IMR-90 (cell line): ENCODE data around the gene MARCHF9. TPM values are rescaled to one million over a fixed set of nuclear protein-coding genes. Genes with fewer than 3 reads are reported as not detected.
A peak's percentile ranks its signal among the peaks of the same experiment; 100 is the strongest.

ENCODE experiments used
- ATAC-seq: fragments of 200-7000 bp; cut with Tn5 transposase; 2 replicates; pipeline ENCODE4 v1.9.1; 2020; ENCODE audit warnings: low read depth, mild to moderate bottlenecking, moderate library complexity
- BruUV-seq: library from RNA; stranded (reverse); fragments of 400-500 nt; replicated peaks from 2 replicates; lab custom pipeline; 2021; lab: Mats Ljungman, UMichigan
- CTCF ChIA-PET: fragments of 300-600 bp; formaldehyde crosslinking; extraction: SDS; loops from one replicate; lab custom pipeline; 2021; ENCODE audit warnings: antibody characterized with exemption; lab: Yijun Ruan, JAX
- POLR2A ChIA-PET: fragments of 300-600 bp; sonication (Branson Sonifier 250); formaldehyde crosslinking; loops from one replicate; lab custom pipeline; 2022; ENCODE audit warnings: antibody characterized with exemption; ENCODE audit not compliant: unreplicated experiment; lab: Charles Lee
- DNase-seq: peaks from one replicate; pipeline ENCODE4 v3.0.0; 2013
- H2AFZ ChIP-seq: replicated peaks from 2 replicates; pipeline ENCODE3; 2013; ENCODE audit warnings: low read length, mild to moderate bottlenecking; ENCODE audit not compliant: poor library complexity
- H2AK5ac ChIP-seq: 2 replicates; pipeline ENCODE4 v1.6.1; 2013; ENCODE audit warnings: low read depth, low read length, inconsistent platforms
- H2AK9ac ChIP-seq: replicated peaks from 2 replicates; pipeline ENCODE3; 2013; ENCODE audit warnings: mild to moderate bottlenecking, low read depth, low read length, moderate library complexity; ENCODE audit not compliant: poor library complexity
- H2BK120ac ChIP-seq: 2 replicates; pipeline ENCODE4 v1.6.1; 2013; ENCODE audit warnings: low read depth, low read length, inconsistent platforms
- H2BK15ac ChIP-seq: 3 replicates; pipeline ENCODE4 v1.6.1; 2013; ENCODE audit warnings: low read depth, low read length, inconsistent platforms
- H2BK20ac ChIP-seq: 2 replicates; pipeline ENCODE4 v1.6.1; 2013; ENCODE audit warnings: low read depth, mild to moderate bottlenecking, inconsistent platforms, low read length, moderate library complexity
- H2BK5ac ChIP-seq: 2 replicates; pipeline ENCODE4 v1.6.1; 2013; ENCODE audit warnings: mild to moderate bottlenecking, low read depth, low read length, inconsistent platforms; ENCODE audit not compliant: poor library complexity, severe bottlenecking
- H3K14ac ChIP-seq: replicated peaks from 2 replicates; pipeline ENCODE4 v1.6.1; 2013; ENCODE audit warnings: low read depth, low read length, inconsistent platforms
- H3K18ac ChIP-seq: 2 replicates; pipeline ENCODE4 v1.6.1; 2013; ENCODE audit warnings: low read depth, low read length, control low read depth
- H3K23ac ChIP-seq: 2 replicates; pipeline ENCODE4 v1.6.1; 2013; ENCODE audit warnings: low read depth, low read length, inconsistent platforms
- H3K27ac ChIP-seq: 2 replicates; pipeline ENCODE4 v1.5.1; 2013; ENCODE audit warnings: mild to moderate bottlenecking, control low read depth, low read length; ENCODE audit not compliant: insufficient read depth
- H3K27me3 ChIP-seq: 2 replicates; pipeline ENCODE4 v1.6.1; 2013; ENCODE audit warnings: low read length; ENCODE audit not compliant: control insufficient read depth, insufficient read depth
- H3K36me3 ChIP-seq: 2 replicates; pipeline ENCODE4 v1.6.1; 2013; ENCODE audit warnings: low read length, mixed read lengths; ENCODE audit not compliant: control insufficient read depth, insufficient read depth
- H3K4ac ChIP-seq: 2 replicates; pipeline ENCODE4 v1.6.1; 2013; ENCODE audit warnings: low read depth, low read length, inconsistent platforms
- H3K4me1 ChIP-seq: 2 replicates; pipeline ENCODE4 v1.6.1; 2013; ENCODE audit warnings: low read length, mixed read lengths; ENCODE audit not compliant: control insufficient read depth, insufficient read depth
- H3K4me2 ChIP-seq: 2 replicates; pipeline ENCODE4 v1.6.1; 2013; ENCODE audit warnings: low read depth, mild to moderate bottlenecking, control low read depth, low read length, moderate library complexity
- H3K4me3 ChIP-seq: 2 replicates; pipeline ENCODE4 v1.5.1; 2013; ENCODE audit warnings: low read depth, mild to moderate bottlenecking, control low read depth, low read length, moderate library complexity; ENCODE audit not compliant: insufficient read depth
- H3K56ac ChIP-seq: 2 replicates; pipeline ENCODE4 v1.6.1; 2013; ENCODE audit warnings: low read length, inconsistent platforms; ENCODE audit not compliant: insufficient read depth; ENCODE audit errors: extremely low read depth
- H3K79me1 ChIP-seq, 2 experiments: 2 replicates each; pipeline ENCODE4 v1.6.1; 2013; ENCODE audit warnings: low read length in 2 of 2, inconsistent platforms in 1 of 2, low read depth in 1 of 2
- H3K9ac ChIP-seq: 2 replicates; pipeline ENCODE4 v1.6.1; 2013; ENCODE audit warnings: low read depth, low read length, control low read depth
- H3K9me1 ChIP-seq: 2 replicates; pipeline ENCODE4 v1.6.1; 2013; ENCODE audit warnings: low read length, inconsistent platforms; ENCODE audit not compliant: insufficient read depth
- H3K9me3 ChIP-seq: 2 replicates; pipeline ENCODE4 v1.6.1; 2013; ENCODE audit warnings: low read length; ENCODE audit not compliant: control insufficient read depth, insufficient read depth
- H4K20me1 ChIP-seq: 2 replicates; pipeline ENCODE4 v1.6.1; 2013; ENCODE audit warnings: low read length, inconsistent platforms; ENCODE audit not compliant: insufficient read depth
- H4K5ac ChIP-seq: 2 replicates; pipeline ENCODE4 v1.6.1; 2013; ENCODE audit warnings: mild to moderate bottlenecking, low read depth, low read length, control low read depth
- H4K8ac ChIP-seq, 2 experiments: 2 replicates each; pipeline ENCODE4 v1.6.1; 2013; ENCODE audit warnings: low read depth in 2 of 2, low read length in 2 of 2, control low read depth in 1 of 2, inconsistent platforms in 1 of 2
- H4K91ac ChIP-seq: 2 replicates; pipeline ENCODE4 v1.6.1; 2013; ENCODE audit warnings: low read depth, low read length, inconsistent platforms; ENCODE audit not compliant: insufficient read depth
- BHLHE40 ChIP-seq: fragments of 150-350 bp; IDR thresholded peaks from 2 replicates; pipeline ENCODE4 v1.6.1; 2016; ENCODE audit warnings: mild to moderate bottlenecking, low read depth, low read length
- MAZ ChIP-seq: IDR thresholded peaks from 2 replicates; pipeline ENCODE4 v1.6.1; 2012; ENCODE audit warnings: low read depth, mild to moderate bottlenecking, low read length, improper control_type of control experiment, moderate library complexity, borderline replicate concordance
- POLR2A ChIP-seq: IDR thresholded peaks from 2 replicates; pipeline ENCODE4 v1.6.1; 2012; ENCODE audit warnings: mild to moderate bottlenecking, low read depth, low read length
- RAD21 ChIP-seq: IDR thresholded peaks from 2 replicates; pipeline ENCODE4 v1.6.1; 2012; ENCODE audit warnings: low read length, improper control_type of control experiment
- SMC3 ChIP-seq: fragments of 150-350 bp; IDR thresholded peaks from 2 replicates; pipeline ENCODE4 v1.6.1; 2016; ENCODE audit warnings: low read depth, mild to moderate bottlenecking, antibody characterized with exemption, low read length, moderate library complexity
- WGBS, 2 experiments: methylation state at CpG; one replicate each; pipeline versions ENCODE4 v1.1.5 to v1.1.7; 2013; ENCODE audit warnings: missing lambda C conversion rate in 2 of 2; ENCODE audit not compliant: insufficient read length in 1 of 2; ENCODE audit errors: extremely low coverage in 2 of 2; 5-methylcytosine and 5-hydroxymethylcytosine counted together
- dilution Hi-C: fragments of 300-500 bp; cut with HindIII; formaldehyde crosslinking; loops from one replicate; pipeline ENCODE4 v1.14.3; 2018; ENCODE audit warnings: low sequenced_read_pairs; ENCODE audit not compliant: unreplicated experiment
- in situ Hi-C: fragments of 300-500 bp; cut with MboI; formaldehyde crosslinking; loops from 3 replicates; pipeline ENCODE4 v1.14.3; 2019; ENCODE audit warnings: low sequenced_read_pairs, inconsistent platforms, mixed read lengths
- intact Hi-C: fragments of 100-400 bp; cut with micrococcal nuclease; formaldehyde crosslinking; loops from 2 replicates; pipeline ENCODE4 v1.10.0; 2022
- polyA plus RNA-seq, 3 experiments: library from polyadenylated mRNA; depleted of rRNA; stranded (reverse); fragments of >200 nt; gene quantifications; 2 replicates each; pipeline ENCODE4 v1.2.3, GENCODE V29; 2012; ENCODE audit warnings: low replicate concordance in 1 of 3
- total RNA-seq: library from RNA; depleted of rRNA; stranded (reverse); fragments of >200 nt; gene quantifications from 2 replicates; pipeline ENCODE4 v1.2.3, GENCODE V29; 2012
- TF ChIP-seq, protein P1 (sequence below): conservative IDR thresholded peaks from 2 replicates; pipeline ENCODE4 v1.5.1; 2012; ENCODE audit warnings: mild to moderate bottlenecking, low read depth, low read length, improper control_type of control experiment
- TF ChIP-seq, protein P2 (sequence below): fragments of 150-350 bp; IDR thresholded peaks from 2 replicates; pipeline ENCODE4 v1.6.1; 2016; ENCODE audit warnings: low read depth, mild to moderate bottlenecking, low read length, moderate library complexity, borderline replicate concordance

Gene MARCHF9
- total and polyA plus RNA-seq, 2 of the 4 experiments (the other 2 are of a cell fraction) = 1.1 to 5.4 TPM

DNA sequence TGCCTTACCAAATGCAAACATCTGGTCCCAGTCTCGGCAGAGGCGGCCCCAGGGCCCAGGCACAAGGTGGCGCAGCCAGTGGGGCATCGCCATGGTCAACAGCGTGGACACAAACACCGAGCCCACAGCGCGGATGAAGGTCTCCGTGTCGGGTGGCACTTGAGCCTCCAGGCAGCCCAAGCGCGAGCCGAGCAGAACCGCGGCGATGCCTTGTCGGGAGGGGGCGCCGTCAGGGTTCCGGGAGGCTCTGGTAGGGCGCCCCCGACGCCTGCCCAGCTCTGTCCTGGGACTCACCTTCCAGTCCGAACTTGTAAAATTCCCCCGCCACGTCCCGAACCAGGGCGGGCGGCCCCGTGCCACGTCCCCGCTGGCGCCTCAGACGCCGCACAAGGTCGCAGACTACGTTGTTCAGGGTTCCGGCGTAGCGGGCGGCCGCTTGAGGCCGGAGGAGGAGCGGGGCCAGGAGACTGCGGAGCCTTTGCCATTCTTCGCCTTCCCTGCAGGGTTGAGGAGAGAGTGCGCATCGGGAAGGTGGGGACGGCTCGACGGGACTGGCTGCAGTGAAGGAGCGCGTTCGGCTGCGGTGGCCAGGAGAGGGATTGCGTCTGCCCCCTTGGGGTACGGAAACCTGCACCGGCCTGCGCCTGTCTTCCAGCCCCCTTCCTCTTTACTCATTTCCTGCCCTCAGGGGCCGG is 10.2 kb downstream of the MARCHF9 start:
- no peak overlapping the region; the same call in 1 of the 2 replicates for H3K4ac ChIP-seq
- H3K14ac ChIP-seq = 0 out of 2 replicates have a peak overlapping the region, but pooled peaks have one; percentile 29
- peaks cover 1% of the 10 kb centered on the region; the same call in 1 of the 2 replicates for H3K36me3 ChIP-seq
- H3K4me3 ChIP-seq = peak overlapping the region; percentile 35
- H3K79me1 ChIP-seq = no peaks in the 10 kb centered on the region
- no peak overlapping the region for H2BK20ac ChIP-seq
- peak; percentile 17 for DNase-seq
- H2AFZ ChIP-seq = peak overlapping the region; percentile 82
- 2% methylated on average over 34 of the region's 60 CpGs; no CpG with 5 or more reads in 1 of the 2 experiments for WGBS, 2 experiments
- H3K18ac ChIP-seq = no peak overlapping the region
- peaks cover 2% of the 10 kb centered on the region; the same call in 1 of the 2 replicates for H3K9me3 ChIP-seq
- H3K56ac ChIP-seq = no peak overlapping the region
- H4K91ac ChIP-seq = no peak overlapping the region
- H2AK5ac ChIP-seq = no peak overlapping the region
- no peak overlapping the region for H2BK120ac ChIP-seq
- intact Hi-C loops = no loop called here
- ATAC-seq = peak; percentile 74
- H4K5ac ChIP-seq = no peak overlapping the region
- dilution Hi-C loops = no loop called here
- no peak overlapping the region for H3K27ac ChIP-seq
- no peak overlapping the region for H2BK15ac ChIP-seq
- H4K8ac ChIP-seq = no peak overlapping the region
- H2AK9ac ChIP-seq = peak overlapping the region; percentile 52
- peaks cover 43% of the 10 kb centered on the region for H3K27me3 ChIP-seq
- no peak overlapping the region for H2BK5ac ChIP-seq
- peak overlapping the region; percentile 68 for H3K4me2 ChIP-seq
- ChIA-PET CTCF (no interaction called here), POLR2A (no interaction called here)
- TF ChIP-seq MAZ (no peak), POLR2A (no peak), SMC3 (no peak), RAD21 (no peak), BHLHE40 (no peak)
- TF ChIP-seq, protein P1, sequence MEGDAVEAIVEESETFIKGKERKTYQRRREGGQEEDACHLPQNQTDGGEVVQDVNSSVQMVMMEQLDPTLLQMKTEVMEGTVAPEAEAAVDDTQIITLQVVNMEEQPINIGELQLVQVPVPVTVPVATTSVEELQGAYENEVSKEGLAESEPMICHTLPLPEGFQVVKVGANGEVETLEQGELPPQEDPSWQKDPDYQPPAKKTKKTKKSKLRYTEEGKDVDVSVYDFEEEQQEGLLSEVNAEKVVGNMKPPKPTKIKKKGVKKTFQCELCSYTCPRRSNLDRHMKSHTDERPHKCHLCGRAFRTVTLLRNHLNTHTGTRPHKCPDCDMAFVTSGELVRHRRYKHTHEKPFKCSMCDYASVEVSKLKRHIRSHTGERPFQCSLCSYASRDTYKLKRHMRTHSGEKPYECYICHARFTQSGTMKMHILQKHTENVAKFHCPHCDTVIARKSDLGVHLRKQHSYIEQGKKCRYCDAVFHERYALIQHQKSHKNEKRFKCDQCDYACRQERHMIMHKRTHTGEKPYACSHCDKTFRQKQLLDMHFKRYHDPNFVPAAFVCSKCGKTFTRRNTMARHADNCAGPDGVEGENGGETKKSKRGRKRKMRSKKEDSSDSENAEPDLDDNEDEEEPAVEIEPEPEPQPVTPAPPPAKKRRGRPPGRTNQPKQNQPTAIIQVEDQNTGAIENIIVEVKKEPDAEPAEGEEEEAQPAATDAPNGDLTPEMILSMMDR = peak; percentile 31
- TF ChIP-seq, protein P2, sequence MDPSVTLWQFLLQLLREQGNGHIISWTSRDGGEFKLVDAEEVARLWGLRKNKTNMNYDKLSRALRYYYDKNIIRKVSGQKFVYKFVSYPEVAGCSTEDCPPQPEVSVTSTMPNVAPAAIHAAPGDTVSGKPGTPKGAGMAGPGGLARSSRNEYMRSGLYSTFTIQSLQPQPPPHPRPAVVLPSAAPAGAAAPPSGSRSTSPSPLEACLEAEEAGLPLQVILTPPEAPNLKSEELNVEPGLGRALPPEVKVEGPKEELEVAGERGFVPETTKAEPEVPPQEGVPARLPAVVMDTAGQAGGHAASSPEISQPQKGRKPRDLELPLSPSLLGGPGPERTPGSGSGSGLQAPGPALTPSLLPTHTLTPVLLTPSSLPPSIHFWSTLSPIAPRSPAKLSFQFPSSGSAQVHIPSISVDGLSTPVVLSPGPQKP = no peak
- 0 out of 2 replicates have a peak, but pooled peaks cover 3% of the 10 kb centered on the region for H3K9me1 ChIP-seq
- no peak overlapping the region for H3K9ac ChIP-seq
- BruUV-seq = no TSS peak
- peaks cover 8% of the 10 kb centered on the region; the same call in 1 of the 2 replicates for H3K4me1 ChIP-seq
- no peaks in the 10 kb centered on the region for H4K20me1 ChIP-seq
- in situ Hi-C loops = no loop called here
- peak overlapping the region; percentile 35 for H3K23ac ChIP-seq
